ENCODE data around the gene FKBP1C.
"Not testable (repeated sequence)": the region's sequence is repeated elsewhere in the genome, so short reads cannot be mapped to it uniquely, and the experiment has no call there.

The FKBP1C gene

GRCh38 chr6:63211343-63211742, at the start of gene FKBP1C:
Gene FKBP1C (plus strand): TSS chr6:63211469.
- not testable (repeated sequence) for DNase-seq (ENCODE audit: low read depth in 2 of 2)

GRCh38 chr6:63164047-63164803, 47.0 kb upstream of the FKBP1C start:
- DNase-seq (ENCODE audit: low read depth in 2 of 2) = not testable (repeated sequence)

- no peak for DNase-seq (ENCODE audit: low read depth in 2 of 2)
Measured at GRCh38 chr6:63174173-63174572, 37.1 kb upstream of the FKBP1C start.

GRCh38 chr6:63176181-63176580, 35.1 kb upstream of the FKBP1C start:
- DNase-seq (ENCODE audit: low read depth in 2 of 2) = no peak

- no peak for DNase-seq (ENCODE audit: low read depth in 2 of 2)
Measured at GRCh38 chr6:63180367-63180766, 30.9 kb upstream of the FKBP1C start.

GRCh38 chr6:63186970-63187369, 24.3 kb upstream of the FKBP1C start:
- no peak for DNase-seq (ENCODE audit: low read depth in 2 of 2)

- DNase-seq (ENCODE audit: low read depth in 2 of 2) = no peak
Measured at GRCh38 chr6:63188828-63189227, 22.4 kb upstream of the FKBP1C start.

- DNase-seq (ENCODE audit: low read depth in 2 of 2) = no peak
Measured at GRCh38 chr6:63193324-63193723, 17.9 kb upstream of the FKBP1C start.

- DNase-seq (ENCODE audit: low read depth in 2 of 2) = no peak
Measured at GRCh38 chr6:63197741-63198140, 13.5 kb upstream of the FKBP1C start.

- no peak for DNase-seq (ENCODE audit: low read depth in 2 of 2)
Measured at GRCh38 chr6:63213325-63213724, 2.1 kb downstream of the FKBP1C start.

GRCh38 chr6:63214816-63215215, 3.5 kb downstream of the FKBP1C start:
- no peak for DNase-seq (ENCODE audit: low read depth in 2 of 2)

- no peak for DNase-seq (ENCODE audit: low read depth in 2 of 2)
Measured at GRCh38 chr6:63224179-63224578, 12.9 kb downstream of the FKBP1C start.

- DNase-seq (ENCODE audit: low read depth in 2 of 2) = not testable (repeated sequence)
Measured at GRCh38 chr6:63225987-63226386, 14.7 kb downstream of the FKBP1C start.

- DNase-seq (ENCODE audit: low read depth in 2 of 2) = not testable (repeated sequence)
Measured at GRCh38 chr6:63227928-63228894, 16.9 kb downstream of the FKBP1C start.

GRCh38 chr6:63230027-63230426, 18.8 kb downstream of the FKBP1C start:
- not testable (repeated sequence) for DNase-seq (ENCODE audit: low read depth in 2 of 2)

GRCh38 chr6:63230511-63230910, 19.2 kb downstream of the FKBP1C start:
- not testable (repeated sequence) for DNase-seq (ENCODE audit: low read depth in 2 of 2)

GRCh38 chr6:63236398-63236817, 25.1 kb downstream of the FKBP1C start:
- no peak for DNase-seq (ENCODE audit: low read depth in 2 of 2)

GRCh38 chr6:63245420-63245819, 34.2 kb downstream of the FKBP1C start:
- DNase-seq (ENCODE audit: low read depth in 2 of 2) = no peak

GRCh38 chr6:63245909-63246308, 34.6 kb downstream of the FKBP1C start:
- DNase-seq (ENCODE audit: low read depth in 2 of 2) = no peak

GRCh38 chr6:63246581-63246980, 35.3 kb downstream of the FKBP1C start:
- DNase-seq (ENCODE audit: low read depth in 2 of 2) = no peak

GRCh38 chr6:63249875-63250482, 38.7 kb downstream of the FKBP1C start:
- DNase-seq (ENCODE audit: low read depth in 2 of 2) = no peak

- no peak for DNase-seq (ENCODE audit: low read depth in 2 of 2)
Measured at GRCh38 chr6:63259153-63259552, 47.9 kb downstream of the FKBP1C start.
